Measurements from ENCODE around the gene RAB3IP. TPM values are rescaled to one million over a fixed set of nuclear protein-coding genes. Genes with fewer than 3 reads are reported as not detected.
"Not testable (repeated sequence)": the region's sequence is repeated elsewhere in the genome, so short reads cannot be mapped to it uniquely, and the experiment has no call there.

Gene RAB3IP
- total RNA-seq, 1 experiment from 2014 or later = 82.5 TPM

DNA sequence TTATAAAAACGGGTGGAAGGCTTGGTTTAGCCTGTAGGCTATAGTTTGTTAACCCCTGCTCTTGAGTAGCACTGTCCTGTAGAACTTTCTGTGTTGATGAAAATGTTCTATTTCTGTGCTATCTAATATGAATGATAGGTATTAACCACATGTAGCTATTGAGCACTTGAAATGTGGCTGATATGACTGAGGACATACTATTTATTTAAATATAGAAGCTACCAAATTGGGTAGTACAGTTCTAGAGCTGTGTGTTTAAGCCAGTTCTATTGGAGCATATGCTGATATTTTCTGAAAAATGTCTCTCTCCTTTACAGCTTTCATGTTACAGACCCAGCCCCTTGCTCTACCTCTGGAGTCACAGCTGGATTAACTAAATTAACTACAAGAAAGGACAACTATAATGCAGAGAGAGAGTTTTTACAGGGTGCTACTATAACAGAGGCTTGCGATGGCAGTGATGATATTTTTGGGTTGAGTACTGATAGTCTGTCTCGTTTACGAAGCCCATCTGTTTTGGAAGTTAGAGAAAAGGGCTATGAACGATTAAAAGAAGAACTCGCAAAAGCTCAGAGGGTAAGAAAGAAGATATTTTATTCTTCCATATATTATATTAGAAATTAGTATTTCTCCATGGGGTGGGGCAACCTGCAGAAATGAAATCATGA is 17.6 kb downstream of the RAB3IP start:
- Mint-ChIP-seq H3K4me3 (ENCODE audit: unreplicated experiment) (no peak overlapping the region), H3K36me3 (ENCODE audit: insufficient read depth, unreplicated experiment) (peaks cover 41% of the 10 kb centered on the region), H3K27ac (ENCODE audit: unreplicated experiment) (no peak overlapping the region), H3K4me1 (ENCODE audit: low read depth, unreplicated experiment) (no peaks in the 10 kb centered on the region), H3K9me3 (ENCODE audit: unreplicated experiment) (peaks cover 29% of the 10 kb centered on the region), H3K27me3 (ENCODE audit: insufficient read depth, unreplicated experiment) (no peaks in the 10 kb centered on the region)
- H3K27me3 ChIP-seq (replicated peaks; ENCODE audit: control insufficient read depth, insufficient read depth, low read length) = no peaks in the 10 kb centered on the region
- no peaks in the 10 kb centered on the region; the same call in 1 of the 2 replicates for H3K36me3 ChIP-seq (ENCODE audit: control insufficient read depth, insufficient read depth, low read length)
- no peaks in the 10 kb centered on the region for H3K4me1 ChIP-seq
- ChIA-PET CTCF (no interaction called here), POLR2A (no interaction called here)
- no peak for DNase-seq
- no TSS peak for BruUV-seq (replicated peaks)
- TF ChIP-seq CTCF (IDR thresholded peaks at IDR 0.05; ENCODE audit: insufficient read depth in 1 of 2, low read depth in 1 of 2, low read length in 1 of 2, severe bottlenecking in 1 of 2, unreplicated experiment in 1 of 2) = no peak
- no peak overlapping the region for H3K4me3 ChIP-seq (ENCODE audit: low read depth, low read length)
- intact Hi-C loops (cut with micrococcal nuclease; ENCODE audit: unreplicated experiment) = no loop called here
- H3K9me3 ChIP-seq = peaks cover 10% of the 10 kb centered on the region

DNA sequence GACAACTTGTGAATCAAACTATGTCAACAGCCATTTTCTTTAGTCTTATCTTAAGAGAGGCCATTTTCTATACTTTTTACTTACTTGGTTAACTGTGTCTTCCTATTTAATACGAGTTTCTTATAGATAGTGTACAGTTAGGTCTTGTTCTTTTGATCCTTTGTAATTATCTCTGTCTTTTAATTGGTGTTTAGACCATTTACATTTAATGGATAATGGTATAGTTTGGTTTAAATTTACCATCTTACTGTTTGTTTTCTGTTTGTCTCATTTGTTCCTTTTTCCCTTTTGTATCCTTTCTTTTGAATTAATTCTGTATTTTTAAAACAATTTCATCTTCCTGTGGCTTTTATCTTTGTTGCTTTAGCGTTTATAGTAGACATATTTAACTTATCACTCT is 19.4 kb downstream of the RAB3IP start:
- H3K4me3 ChIP-seq (ENCODE audit: low read depth, low read length) = no peak overlapping the region
- Mint-ChIP-seq H3K4me1 (ENCODE audit: low read depth, unreplicated experiment) (no peaks in the 10 kb centered on the region), H3K27me3 (ENCODE audit: insufficient read depth, unreplicated experiment) (no peaks in the 10 kb centered on the region), H3K9me3 (ENCODE audit: unreplicated experiment) (peaks cover 31% of the 10 kb centered on the region), H3K4me3 (ENCODE audit: unreplicated experiment) (no peak overlapping the region), H3K27ac (ENCODE audit: unreplicated experiment) (no peak overlapping the region), H3K36me3 (ENCODE audit: insufficient read depth, unreplicated experiment) (peaks cover 51% of the 10 kb centered on the region)
- no peak for TF ChIP-seq CTCF (IDR thresholded peaks at IDR 0.05; ENCODE audit: insufficient read depth in 1 of 2, low read depth in 1 of 2, low read length in 1 of 2, severe bottlenecking in 1 of 2, unreplicated experiment in 1 of 2)
- DNase-seq = no peak
- no peaks in the 10 kb centered on the region; the same call in 1 of the 2 replicates for H3K36me3 ChIP-seq (ENCODE audit: control insufficient read depth, insufficient read depth, low read length)
- H3K4me1 ChIP-seq = no peaks in the 10 kb centered on the region
- BruUV-seq (replicated peaks) = no TSS peak
- ChIA-PET CTCF (no interaction called here), POLR2A (no interaction called here)
- no peaks in the 10 kb centered on the region for H3K27me3 ChIP-seq (replicated peaks; ENCODE audit: control insufficient read depth, insufficient read depth, low read length)
- intact Hi-C loops (cut with micrococcal nuclease; ENCODE audit: unreplicated experiment) = no loop called here
- peaks cover 10% of the 10 kb centered on the region for H3K9me3 ChIP-seq

- H3K9me3 ChIP-seq; H3K27ac Mint-ChIP-seq (ENCODE audit: unreplicated experiment); CTCF ChIA-PET; DNase-seq; intact Hi-C loops (cut with micrococcal nuclease; ENCODE audit: unreplicated experiment); H3K4me1 Mint-ChIP-seq (ENCODE audit: low read depth, unreplicated experiment); H3K4me3 Mint-ChIP-seq (ENCODE audit: unreplicated experiment); H3K27me3 Mint-ChIP-seq (ENCODE audit: insufficient read depth, unreplicated experiment); H3K36me3 ChIP-seq (ENCODE audit: control insufficient read depth, insufficient read depth, low read length); H3K27me3 ChIP-seq (replicated peaks; ENCODE audit: control insufficient read depth, insufficient read depth, low read length); POLR2A ChIA-PET; H3K4me3 ChIP-seq (ENCODE audit: low read depth, low read length); H3K4me1 ChIP-seq; BruUV-seq (replicated peaks): not testable (repeated sequence)
- peaks cover 37% of the 10 kb centered on the region for H3K9me3 Mint-ChIP-seq (ENCODE audit: unreplicated experiment)
- H3K36me3 Mint-ChIP-seq (ENCODE audit: insufficient read depth, unreplicated experiment) = peaks cover 52% of the 10 kb centered on the region
Measured at GRCh38 chr12:69759581-69759980, 20.9 kb downstream of the RAB3IP start.

Measured in Caco-2 (cell line).